ENCODE measurements around the gene LCORL. TPM values are rescaled to one million over a fixed set of nuclear protein-coding genes. Genes with fewer than 3 reads are reported as not detected.

LCORL gene
- total and polyA plus RNA-seq, 2 of the 4 experiments (the other 2 are of a cell fraction) = 2.1 to 5.0 TPM

DNA sequence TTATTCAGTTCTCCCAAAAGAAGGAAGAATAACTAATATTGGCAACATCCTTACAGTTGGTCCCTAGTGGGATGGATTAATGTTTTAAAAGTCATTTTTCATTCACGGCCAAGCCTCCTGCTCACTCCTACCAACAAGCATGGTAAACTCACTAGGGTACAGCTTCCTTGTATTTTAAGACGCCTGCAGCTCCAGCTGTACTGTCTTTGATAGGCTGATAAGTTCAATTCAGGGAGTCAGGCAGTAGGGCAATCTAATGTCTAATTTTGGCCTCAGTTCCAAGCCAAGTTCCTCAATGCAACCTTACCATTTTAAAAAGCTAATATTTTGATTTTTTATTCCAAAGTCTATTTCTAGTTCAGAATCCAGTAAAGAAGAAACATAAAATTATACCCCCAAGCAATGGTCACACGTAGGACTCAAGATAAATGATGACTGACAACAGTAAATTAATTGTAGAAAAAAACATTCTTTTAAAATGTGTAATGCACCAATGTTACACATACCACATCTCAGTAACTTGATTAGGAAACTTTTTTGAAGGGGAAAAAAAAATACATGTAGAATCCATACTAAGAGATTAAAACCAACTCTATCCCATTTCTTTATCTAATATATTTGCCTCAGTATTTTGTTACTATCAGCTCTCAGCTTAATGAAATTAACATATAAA is 9.3 kb downstream of the LCORL start (continued):
- TF ChIP-seq MAZ (IDR thresholded peaks at IDR 0.05; ENCODE audit: borderline replicate concordance, low read depth, low read length) = no peak

- no peak overlapping the region for H3K4ac ChIP-seq (ENCODE audit: low read depth, low read length)
- no peak overlapping the region for H3K4me2 ChIP-seq (ENCODE audit: low read depth, low read length)
- H2BK20ac ChIP-seq (ENCODE audit: low read depth, low read length) = no peak overlapping the region
- H3K14ac ChIP-seq (replicated peaks; ENCODE audit: low read depth, low read length) = no peak overlapping the region
- no peak overlapping the region for H3K18ac ChIP-seq (ENCODE audit: low read depth, low read length)
- ChIA-PET POLR2A (ENCODE audit: unreplicated experiment) (no interaction called here), CTCF (no interaction called here)
- H4K8ac ChIP-seq (ENCODE audit: low read depth in 2 of 2, low read length in 2 of 2) = no peak overlapping the region
- no peak overlapping the region for H2BK15ac ChIP-seq (ENCODE audit: low read depth, low read length)
- no peak overlapping the region for H2AK5ac ChIP-seq (ENCODE audit: low read depth, low read length)
- H3K9ac ChIP-seq (ENCODE audit: low read depth, low read length) = no peak overlapping the region
- no peak overlapping the region for H2AK9ac ChIP-seq (replicated peaks; ENCODE audit: low read depth, low read length, poor library complexity)
- in situ Hi-C loops (cut with MboI; ENCODE audit: low sequenced_read_pairs) (loop anchor here (25.0 kb wide), 1 partner anchor 420 kb away; the partner anchor contains the start of gene LAP3), intact Hi-C loops (cut with micrococcal nuclease) (no loop called here), dilution Hi-C loops (cut with HindIII; ENCODE audit: low sequenced_read_pairs, unreplicated experiment) (no loop called here)
- H3K27me3 ChIP-seq (ENCODE audit: control insufficient read depth, insufficient read depth, low read length) = no peaks in the 10 kb centered on the region
- H3K56ac ChIP-seq (ENCODE audit: extremely low read depth, insufficient read depth, low read length) = no peak overlapping the region
- no peak overlapping the region for H3K4me3 ChIP-seq (ENCODE audit: insufficient read depth, low read depth, low read length)
- H3K9me1 ChIP-seq (ENCODE audit: insufficient read depth, low read length) = peaks cover 6% of the 10 kb centered on the region
- no peaks in the 10 kb centered on the region for H3K36me3 ChIP-seq (ENCODE audit: control insufficient read depth, insufficient read depth, low read length)
- no peak overlapping the region for H2AFZ ChIP-seq (replicated peaks; ENCODE audit: low read length, poor library complexity)
- H3K9me3 ChIP-seq (ENCODE audit: control insufficient read depth, insufficient read depth, low read length) = no peaks in the 10 kb centered on the region; the same call in 1 of the 2 replicates
- no peak overlapping the region for H2BK120ac ChIP-seq (ENCODE audit: low read depth, low read length)
- H4K91ac ChIP-seq (ENCODE audit: insufficient read depth, low read depth, low read length) = no peak overlapping the region
- H4K20me1 ChIP-seq (ENCODE audit: insufficient read depth, low read length) = peaks cover 12% of the 10 kb centered on the region; the same call in 1 of the 2 replicates
- no peak overlapping the region for H4K5ac ChIP-seq (ENCODE audit: low read depth, low read length)
- DNase-seq (no peak), ATAC-seq (ENCODE audit: low read depth) (no peak)
- no peak overlapping the region for H3K23ac ChIP-seq (ENCODE audit: low read depth, low read length)
- no peak for TF ChIP-seq NFE2L2 (IDR thresholded peaks at IDR 0.05; ENCODE audit: low read depth, low read length)
- TF ChIP-seq, protein P1, sequence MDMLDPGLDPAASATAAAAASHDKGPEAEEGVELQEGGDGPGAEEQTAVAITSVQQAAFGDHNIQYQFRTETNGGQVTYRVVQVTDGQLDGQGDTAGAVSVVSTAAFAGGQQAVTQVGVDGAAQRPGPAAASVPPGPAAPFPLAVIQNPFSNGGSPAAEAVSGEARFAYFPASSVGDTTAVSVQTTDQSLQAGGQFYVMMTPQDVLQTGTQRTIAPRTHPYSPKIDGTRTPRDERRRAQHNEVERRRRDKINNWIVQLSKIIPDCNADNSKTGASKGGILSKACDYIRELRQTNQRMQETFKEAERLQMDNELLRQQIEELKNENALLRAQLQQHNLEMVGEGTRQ (IDR thresholded peaks at IDR 0.05; ENCODE audit: low read depth, low read length) = no peak
- TF ChIP-seq BHLHE40 (IDR thresholded peaks at IDR 0.05; ENCODE audit: low read depth, low read length) = no peak
- TF ChIP-seq CEBPB (IDR thresholded peaks at IDR 0.05; ENCODE audit: low read depth, low read length) = no peak
- TF ChIP-seq ELK1 (IDR thresholded peaks at IDR 0.05; ENCODE audit: borderline replicate concordance, low read depth, low read length) = no peak
- TF ChIP-seq RCOR1 (IDR thresholded peaks at IDR 0.05; ENCODE audit: insufficient replicate concordance, low read length) = no peak
- no peak for TF ChIP-seq RAD21 (IDR thresholded peaks at IDR 0.05; ENCODE audit: low read length)
- TF ChIP-seq SMC3 (IDR thresholded peaks at IDR 0.05; ENCODE audit: low read depth, low read length) = no peak
- TF ChIP-seq RFX5 (IDR thresholded peaks at IDR 0.05; ENCODE audit: low read depth, low read length) = no peak
- no peak for TF ChIP-seq FOS (IDR thresholded peaks at IDR 0.05; ENCODE audit: low read depth, low read length)
- no peak for TF ChIP-seq CHD1 (IDR thresholded peaks at IDR 0.05; ENCODE audit: low read depth, low read length)
- TF ChIP-seq POLR2A (IDR thresholded peaks at IDR 0.05; ENCODE audit: low read depth, low read length) = no peak
- TF ChIP-seq MAZ (IDR thresholded peaks at IDR 0.05; ENCODE audit: borderline replicate concordance, low read depth, low read length) = no peak
- TF ChIP-seq MXI1 (IDR thresholded peaks at IDR 0.05; ENCODE audit: borderline replicate concordance, low read depth, low read length) = no peak
- no peak for TF ChIP-seq MAFK (IDR thresholded peaks at IDR 0.05; ENCODE audit: low read depth, low read length)
- BruUV-seq (replicated peaks) = no TSS peak
- peaks cover 34 to 38% of the 10 kb centered on the region in 2 experiments for H3K79me1 ChIP-seq (ENCODE audit: low read depth in 1 of 2, low read length in 2 of 2)
- H3K4me1 ChIP-seq (ENCODE audit: control insufficient read depth, insufficient read depth, low read length) = peaks cover 6% of the 10 kb centered on the region
- H3K27ac ChIP-seq (ENCODE audit: insufficient read depth, low read length) = no peak overlapping the region
- no peak overlapping the region for H2BK5ac ChIP-seq (ENCODE audit: low read depth, low read length, poor library complexity, severe bottlenecking)
Measured at GRCh38 chr4:18007625-18008024, 13.9 kb downstream of the LCORL start.
